Keratinocyte (primary cell): Measurements from ENCODE around the gene IWS1.

Source experiments
- CTCF ChIP-seq, 3 experiments: IDR thresholded peaks in 1 of 3; conservative IDR thresholded peaks in 1 of 3; optimal IDR thresholded peaks in 1 of 3; 2 replicates in 2 of 3; 3 replicates in 1 of 3; pipeline versions ENCODE3 to v1.5.1; 2011; ENCODE audit warnings: low read length in 3 of 3, mild to moderate bottlenecking in 3 of 3, moderate library complexity in 2 of 3, control low read depth in 1 of 3, inconsistent platforms in 1 of 3; ENCODE audit not compliant: insufficient read depth in 2 of 3; ENCODE audit errors: extremely low read depth in 1 of 3
- EZH2 ChIP-seq: IDR thresholded peaks from one replicate; pipeline ENCODE4 v1.6.1; 2012; ENCODE audit warnings: inconsistent platforms, mild to moderate bottlenecking, low read length, moderate library complexity

GRCh38 chr2:127482031-127482430 is 44.3 kb downstream of the IWS1 start:
- TF ChIP-seq CTCF (optimal IDR thresholded peaks at IDR 0.05 in 1 of 3, IDR thresholded peaks at IDR 0.05 in 1 of 3, conservative IDR thresholded peaks at IDR 0.05 in 1 of 3; ENCODE audit: extremely low read depth in 1 of 3, insufficient read depth in 2 of 3, low read length in 3 of 3), result no peak
- no peak for TF ChIP-seq EZH2
